Measurements from ENCODE around the gene IL17REL. TPM values are rescaled to one million over a fixed set of nuclear protein-coding genes. Genes with fewer than 3 reads are reported as not detected.

Gene IL17REL
- total RNA-seq, 2 experiments from 2014 or later = not detected

DNA sequence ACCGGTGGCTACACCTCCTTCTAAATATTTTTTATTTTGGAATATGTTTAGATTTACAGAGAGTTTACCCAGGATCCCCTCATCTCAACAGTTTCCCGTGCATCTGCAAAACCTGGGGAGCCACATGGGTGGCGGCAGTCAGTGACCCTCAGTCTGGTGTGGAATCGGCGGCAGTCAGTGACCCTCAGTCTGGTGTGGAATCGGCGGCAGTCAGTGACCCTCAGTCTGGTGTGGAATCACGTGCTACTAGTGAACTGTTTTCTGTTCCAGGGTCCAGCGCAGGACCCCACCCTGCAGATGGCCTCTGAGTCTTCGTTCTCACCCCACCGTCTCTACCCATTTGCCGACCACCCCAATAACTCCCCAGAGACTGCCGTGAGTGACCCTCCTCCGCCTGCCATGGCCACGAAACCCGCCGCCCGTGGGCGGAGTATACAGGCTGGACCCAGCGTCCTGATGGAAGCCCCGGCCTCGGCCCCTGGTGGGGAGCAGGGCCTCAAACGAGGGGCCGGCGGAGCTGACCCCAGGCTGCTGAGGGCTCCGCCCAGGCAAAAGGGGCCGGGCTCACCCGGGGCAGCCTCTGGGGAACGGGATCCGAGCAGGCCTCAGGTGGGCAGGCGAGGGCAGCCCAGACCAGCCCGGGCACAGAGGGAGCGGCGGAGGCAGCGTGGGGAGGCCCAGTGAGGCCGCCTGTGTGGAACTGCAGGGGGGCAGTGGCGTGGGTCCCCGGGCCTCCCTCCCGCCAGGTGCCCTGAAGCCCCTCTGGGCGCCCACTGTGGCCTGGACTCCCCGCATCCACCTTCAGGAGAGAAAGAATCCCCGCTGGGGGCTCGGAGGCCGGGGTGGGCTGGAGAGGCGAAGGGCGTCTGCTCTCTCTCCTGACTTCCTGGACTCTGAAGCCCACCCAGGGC lies 2.5 kb downstream of the IL17REL start:
- H3K27me3 Mint-ChIP-seq = peaks cover 14% of the 10 kb centered on the region
- H3K9me3 Mint-ChIP-seq = no peaks in the 10 kb centered on the region
- H3K4me3 Mint-ChIP-seq = no peak overlapping the region
- DNase-seq (no peak), ATAC-seq (ENCODE audit: low read depth) (no peak)
- peaks cover 4% of the 10 kb centered on the region for H3K4me1 Mint-ChIP-seq
- POLR2A ChIA-PET = no interaction called here
- no peak overlapping the region for H3K27ac Mint-ChIP-seq
- no peaks in the 10 kb centered on the region for H3K36me3 Mint-ChIP-seq

DNA sequence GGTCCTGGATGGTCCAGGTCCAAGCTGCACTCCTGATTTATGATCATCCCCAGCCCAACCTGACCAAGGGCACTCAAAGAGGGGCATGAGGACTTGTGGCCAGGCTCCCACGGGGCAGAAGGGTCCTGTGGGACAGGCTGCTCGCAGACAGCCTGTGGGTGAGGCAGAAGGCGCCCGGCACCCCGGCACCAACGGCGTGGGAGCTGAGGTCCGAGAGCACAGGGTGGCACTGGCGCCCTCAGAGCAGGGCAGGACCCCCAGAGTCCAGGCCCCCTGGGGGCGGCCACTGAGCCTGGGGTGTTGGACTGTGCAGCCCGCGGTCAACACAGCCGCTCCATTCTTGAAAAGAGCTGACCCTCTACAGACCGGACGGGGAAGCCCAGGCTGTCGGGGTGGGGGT lies 3.3 kb downstream of the IL17REL start:
- DNase-seq (no peak), ATAC-seq (ENCODE audit: low read depth) (no peak)
- Mint-ChIP-seq H3K36me3 (no peaks in the 10 kb centered on the region), H3K27me3 (peaks cover 14% of the 10 kb centered on the region), H3K4me3 (no peak overlapping the region), H3K27ac (no peak overlapping the region), H3K9me3 (no peaks in the 10 kb centered on the region), H3K4me1 (peaks cover 4% of the 10 kb centered on the region)
- POLR2A ChIA-PET = no interaction called here

DNA sequence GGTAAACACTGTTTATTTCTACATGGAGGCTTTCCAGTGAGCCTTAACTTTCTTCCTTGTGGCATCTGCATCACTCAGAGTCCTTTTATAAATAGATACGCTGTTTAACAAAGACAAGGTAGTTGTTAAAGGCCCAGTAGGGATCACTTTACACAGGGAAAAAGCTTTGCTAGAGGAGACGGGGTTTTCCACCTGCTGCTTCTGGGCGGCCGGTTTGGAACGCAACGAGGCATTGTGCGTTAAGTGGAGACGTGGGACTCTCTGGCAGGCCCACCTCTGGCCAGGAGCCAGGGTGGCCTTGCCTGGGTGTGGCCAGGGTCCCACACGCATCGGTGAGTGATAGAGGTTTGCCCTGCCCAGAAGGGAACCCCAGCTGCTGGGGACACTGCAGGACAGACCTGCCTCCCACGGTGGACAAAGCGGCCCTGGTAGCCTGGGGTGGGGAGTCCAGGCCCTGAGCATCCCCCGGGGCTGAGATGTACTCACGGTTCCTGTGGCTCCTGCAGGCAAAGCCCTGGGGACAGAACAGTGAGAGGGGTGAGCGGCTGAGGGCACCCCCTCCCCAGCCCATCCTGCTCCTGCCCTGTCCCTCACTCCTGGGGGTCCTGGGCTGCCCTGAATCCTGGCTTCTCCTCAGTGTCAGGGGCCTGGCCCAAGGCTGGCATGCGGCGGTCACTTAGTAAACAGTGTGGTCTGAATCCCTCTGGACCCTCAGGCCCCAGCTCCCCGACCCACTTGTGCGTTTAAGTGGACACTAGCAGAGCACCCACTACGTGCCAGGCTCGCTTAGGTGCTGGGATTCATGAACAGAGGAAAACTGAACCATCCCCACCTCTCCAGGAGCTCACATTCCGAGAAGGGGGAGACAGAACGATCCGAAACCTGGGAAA lies 4.2 kb downstream of the IL17REL start:
- peaks cover 16% of the 10 kb centered on the region for H3K27me3 Mint-ChIP-seq
- H3K4me1 Mint-ChIP-seq = peaks cover 5% of the 10 kb centered on the region
- H3K9me3 Mint-ChIP-seq = no peaks in the 10 kb centered on the region
- no peak overlapping the region for H3K27ac Mint-ChIP-seq
- ATAC-seq (ENCODE audit: low read depth) (no peak), DNase-seq (no peak)
- POLR2A ChIA-PET = no interaction called here
- no peak overlapping the region for H3K4me3 Mint-ChIP-seq
- no peaks in the 10 kb centered on the region for H3K36me3 Mint-ChIP-seq

DNA sequence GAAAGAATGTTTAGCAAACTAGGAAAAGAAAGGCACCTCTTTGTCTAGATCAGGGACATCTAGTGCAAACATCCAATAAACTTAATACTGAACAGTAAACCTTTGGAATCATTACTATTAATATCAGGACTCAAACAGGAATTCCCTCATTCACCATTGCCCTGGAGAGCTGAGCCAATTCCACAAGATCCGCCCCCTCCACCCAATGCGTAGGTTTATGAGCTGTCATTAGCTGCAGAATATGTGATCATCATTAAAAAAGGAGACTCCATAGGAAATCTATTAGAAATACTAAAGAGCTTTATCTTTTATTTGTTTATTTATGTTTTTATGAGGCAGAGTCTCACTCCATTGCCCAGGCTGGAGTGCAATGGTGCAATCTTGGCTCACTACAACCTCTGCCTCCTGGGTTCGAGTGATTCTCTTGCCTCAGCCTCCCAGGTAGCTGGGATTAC lies 5.5 kb downstream of the IL17REL start:
- POLR2A ChIA-PET = no interaction called here

DNA sequence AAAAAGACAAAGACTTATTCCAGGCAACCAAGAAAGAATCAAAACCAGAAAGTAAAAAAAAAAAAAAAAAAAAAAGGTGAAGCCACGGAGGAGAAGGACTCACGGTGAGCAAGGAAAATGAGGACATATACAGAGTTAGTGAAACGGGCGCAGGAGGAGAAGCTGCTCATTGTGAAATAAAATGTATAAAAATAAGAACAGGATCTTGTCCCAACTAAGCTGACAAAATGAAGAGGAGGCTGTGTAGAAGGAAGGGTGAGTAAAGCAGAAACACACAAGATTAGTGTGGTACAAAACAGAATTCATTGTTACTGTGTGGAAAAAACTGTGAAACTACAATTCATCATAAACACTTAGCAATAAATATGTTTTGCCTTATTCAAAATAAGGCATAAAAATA lies 7.6 kb downstream of the IL17REL start:
- H3K36me3 Mint-ChIP-seq = no peaks in the 10 kb centered on the region
- ATAC-seq (ENCODE audit: low read depth) (no peak), DNase-seq (no peak)
- H3K4me1 Mint-ChIP-seq = peaks cover 1% of the 10 kb centered on the region
- H3K27ac Mint-ChIP-seq = no peak overlapping the region
- no peaks in the 10 kb centered on the region for H3K9me3 Mint-ChIP-seq
- H3K27me3 Mint-ChIP-seq = peaks cover 6% of the 10 kb centered on the region
- POLR2A ChIA-PET = no interaction called here
- no peak overlapping the region for H3K4me3 Mint-ChIP-seq

More for the DNA sequence above, 5.5 kb downstream of the IL17REL start:
- no peaks in the 10 kb centered on the region for H3K36me3 Mint-ChIP-seq
- no peak overlapping the region for H3K4me3 Mint-ChIP-seq
- H3K4me1 Mint-ChIP-seq = peaks cover 5% of the 10 kb centered on the region
- H3K9me3 Mint-ChIP-seq = no peaks in the 10 kb centered on the region
- ATAC-seq (ENCODE audit: low read depth) = no peak
- peaks cover 16% of the 10 kb centered on the region for H3K27me3 Mint-ChIP-seq
- H3K27ac Mint-ChIP-seq = no peak overlapping the region
- DNase-seq = no peak

DNA sequence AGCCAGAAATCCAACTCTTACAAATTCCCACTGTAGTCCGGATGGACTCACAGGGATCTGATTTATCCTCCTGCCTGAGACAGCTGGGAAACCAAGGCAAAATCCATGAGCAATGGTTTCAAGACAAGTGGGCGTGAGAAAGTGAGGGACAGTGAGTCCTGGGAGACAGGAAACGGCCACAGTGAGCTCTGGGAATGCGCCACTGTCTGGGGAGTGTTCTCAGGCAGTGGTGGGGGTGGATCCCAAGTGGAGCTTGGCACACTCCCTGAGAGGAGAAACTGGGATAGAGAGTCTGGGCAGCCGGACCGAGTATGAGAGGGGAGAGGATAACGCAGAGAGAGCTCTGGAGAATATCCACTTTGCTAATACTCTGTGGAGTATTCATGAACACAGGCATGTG lies 9.8 kb downstream of the IL17REL start:
- Mint-ChIP-seq H3K4me1 (peaks cover 5% of the 10 kb centered on the region), H3K27me3 (peaks cover 2% of the 10 kb centered on the region), H3K9me3 (no peaks in the 10 kb centered on the region), H3K27ac (no peak overlapping the region), H3K36me3 (no peaks in the 10 kb centered on the region), H3K4me3 (no peak overlapping the region)
- DNase-seq (no peak), ATAC-seq (ENCODE audit: low read depth) (no peak)
- POLR2A ChIA-PET = no interaction called here

DNA sequence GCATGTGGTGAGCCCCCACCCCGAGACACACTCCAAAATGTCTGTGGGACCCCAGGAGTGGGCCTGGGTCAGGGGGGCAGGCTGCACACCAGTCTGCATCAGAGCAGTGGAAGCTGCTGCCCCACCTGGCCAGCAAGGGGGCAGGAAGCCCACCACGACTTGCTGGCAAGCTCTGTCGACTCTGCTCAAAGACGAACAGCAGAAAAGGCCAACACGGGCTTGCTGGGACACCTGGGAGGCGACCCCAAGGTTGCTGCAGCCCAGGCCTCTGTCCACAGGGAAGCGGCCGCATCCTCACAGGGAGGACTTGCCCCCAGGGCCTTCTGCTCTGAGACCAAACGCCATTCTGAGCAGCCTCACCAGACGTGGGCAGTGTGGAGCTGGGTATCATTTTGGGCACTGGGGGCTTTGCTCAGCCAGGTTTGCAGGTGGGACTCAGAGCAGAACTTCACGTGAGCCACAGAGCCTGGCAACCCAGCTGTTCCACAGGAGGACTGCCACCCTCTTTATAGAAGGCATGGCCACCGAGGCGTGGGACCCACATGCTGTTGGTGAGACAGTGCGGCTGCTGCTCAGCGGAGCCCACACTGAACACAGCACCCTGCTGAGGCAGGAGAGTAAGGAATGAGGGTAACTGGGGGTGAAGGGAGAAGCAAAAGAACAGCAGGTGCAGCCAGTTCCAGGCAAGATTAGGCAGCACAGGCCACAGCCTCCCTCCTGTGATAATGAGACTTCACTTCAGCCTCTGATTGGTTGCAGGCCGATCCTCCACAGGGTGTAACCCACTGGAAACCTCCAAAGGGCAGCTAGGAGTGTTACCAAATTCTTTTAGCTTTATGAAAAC lies 11.0 kb downstream of the IL17REL start:
- Mint-ChIP-seq H3K36me3 (no peaks in the 10 kb centered on the region), H3K27me3 (peaks cover 2% of the 10 kb centered on the region), H3K4me1 (peaks cover 5% of the 10 kb centered on the region), H3K4me3 (no peak overlapping the region), H3K27ac (no peak overlapping the region), H3K9me3 (no peaks in the 10 kb centered on the region)
- DNase-seq (no peak), ATAC-seq (ENCODE audit: low read depth) (no peak)
- POLR2A ChIA-PET = no interaction called here

DNA sequence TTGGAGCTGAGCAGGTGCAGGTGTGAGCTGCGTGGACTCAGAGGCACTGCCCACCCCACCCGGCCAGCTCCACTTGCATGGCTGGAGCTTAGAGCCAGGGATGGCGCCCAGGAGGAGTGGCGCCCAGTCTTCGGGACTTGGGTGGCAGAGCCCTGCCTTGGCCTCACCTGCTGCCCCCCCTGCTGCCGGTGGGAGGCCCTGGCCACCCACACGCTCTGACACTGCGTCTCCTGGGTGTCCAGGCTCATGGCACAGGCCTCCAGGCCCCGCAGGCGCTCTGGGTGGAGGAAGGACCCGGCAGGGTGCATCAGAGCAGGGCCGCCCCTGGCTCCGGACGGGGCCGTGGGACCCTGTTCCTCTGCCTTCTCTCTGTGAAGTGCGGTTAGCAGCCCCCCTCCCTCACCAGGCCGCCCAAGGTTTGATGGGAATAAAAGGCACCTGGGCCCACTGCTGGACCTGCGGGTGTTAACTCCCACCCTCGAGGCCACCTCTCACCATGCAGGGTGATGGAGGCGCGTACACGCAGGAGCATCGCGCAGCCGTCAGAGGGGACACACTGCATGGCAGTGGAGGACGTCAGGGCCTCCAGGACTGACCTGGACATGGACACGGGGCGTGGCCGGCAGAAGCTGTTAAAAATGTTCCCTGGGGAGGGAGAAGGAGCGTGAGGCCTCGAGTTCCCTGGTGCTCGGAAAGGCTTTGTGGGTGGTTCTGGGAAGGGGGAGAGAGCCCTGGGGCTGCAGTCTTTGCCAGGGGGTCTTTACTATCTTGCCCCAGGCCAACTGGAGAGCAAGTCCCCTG lies 11.8 kb downstream of the IL17REL start:
- DNase-seq = no peak
- H3K27ac Mint-ChIP-seq = no peak overlapping the region
- no peaks in the 10 kb centered on the region for H3K36me3 Mint-ChIP-seq
- POLR2A ChIA-PET = no interaction called here
- peaks cover 5% of the 10 kb centered on the region for H3K4me1 Mint-ChIP-seq
- no peaks in the 10 kb centered on the region for H3K9me3 Mint-ChIP-seq
- no peak for ATAC-seq (ENCODE audit: low read depth)
- H3K27me3 Mint-ChIP-seq = peaks cover 2% of the 10 kb centered on the region
- H3K4me3 Mint-ChIP-seq = no peak overlapping the region

DNA sequence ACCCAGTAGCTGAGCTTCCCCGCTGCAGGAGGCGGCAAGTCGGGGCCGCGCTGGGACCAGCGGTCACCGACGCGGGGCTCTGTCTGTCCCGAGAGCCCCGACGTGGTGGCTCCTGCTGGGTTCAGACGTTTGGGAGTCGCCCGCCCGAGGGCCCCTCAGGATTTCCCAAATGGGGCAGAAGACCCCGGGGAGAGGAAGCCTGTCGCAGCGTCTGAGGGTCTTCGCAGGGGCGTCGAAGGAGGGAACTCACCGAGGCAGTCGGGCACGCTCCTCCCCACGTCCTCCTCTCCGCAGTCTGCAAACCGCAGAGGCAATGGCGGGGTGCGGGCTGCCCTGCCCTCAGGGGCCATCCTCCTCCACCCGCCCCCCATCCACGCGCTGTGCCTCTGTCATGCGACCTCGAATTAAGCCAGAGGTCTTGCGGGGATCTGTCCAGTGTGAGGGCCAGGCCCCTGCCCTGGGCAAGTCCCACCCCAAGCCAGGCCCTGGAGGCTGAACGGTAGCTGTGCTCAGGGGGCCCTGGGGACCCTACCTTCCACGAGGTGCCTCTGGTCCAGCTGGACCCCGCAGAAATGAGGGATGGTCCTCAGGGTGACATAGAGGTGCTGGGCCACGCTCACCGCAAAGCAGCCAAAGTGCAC lies 12.5 kb downstream of the IL17REL start:
- ATAC-seq (ENCODE audit: low read depth) (no peak), DNase-seq (no peak)
- POLR2A ChIA-PET = no interaction called here
- H3K27me3 Mint-ChIP-seq = peaks cover 2% of the 10 kb centered on the region
- no peak overlapping the region for H3K4me3 Mint-ChIP-seq
- H3K4me1 Mint-ChIP-seq = peaks cover 5% of the 10 kb centered on the region
- no peaks in the 10 kb centered on the region for H3K9me3 Mint-ChIP-seq
- no peak overlapping the region for H3K27ac Mint-ChIP-seq
- H3K36me3 Mint-ChIP-seq = no peaks in the 10 kb centered on the region

DNA sequence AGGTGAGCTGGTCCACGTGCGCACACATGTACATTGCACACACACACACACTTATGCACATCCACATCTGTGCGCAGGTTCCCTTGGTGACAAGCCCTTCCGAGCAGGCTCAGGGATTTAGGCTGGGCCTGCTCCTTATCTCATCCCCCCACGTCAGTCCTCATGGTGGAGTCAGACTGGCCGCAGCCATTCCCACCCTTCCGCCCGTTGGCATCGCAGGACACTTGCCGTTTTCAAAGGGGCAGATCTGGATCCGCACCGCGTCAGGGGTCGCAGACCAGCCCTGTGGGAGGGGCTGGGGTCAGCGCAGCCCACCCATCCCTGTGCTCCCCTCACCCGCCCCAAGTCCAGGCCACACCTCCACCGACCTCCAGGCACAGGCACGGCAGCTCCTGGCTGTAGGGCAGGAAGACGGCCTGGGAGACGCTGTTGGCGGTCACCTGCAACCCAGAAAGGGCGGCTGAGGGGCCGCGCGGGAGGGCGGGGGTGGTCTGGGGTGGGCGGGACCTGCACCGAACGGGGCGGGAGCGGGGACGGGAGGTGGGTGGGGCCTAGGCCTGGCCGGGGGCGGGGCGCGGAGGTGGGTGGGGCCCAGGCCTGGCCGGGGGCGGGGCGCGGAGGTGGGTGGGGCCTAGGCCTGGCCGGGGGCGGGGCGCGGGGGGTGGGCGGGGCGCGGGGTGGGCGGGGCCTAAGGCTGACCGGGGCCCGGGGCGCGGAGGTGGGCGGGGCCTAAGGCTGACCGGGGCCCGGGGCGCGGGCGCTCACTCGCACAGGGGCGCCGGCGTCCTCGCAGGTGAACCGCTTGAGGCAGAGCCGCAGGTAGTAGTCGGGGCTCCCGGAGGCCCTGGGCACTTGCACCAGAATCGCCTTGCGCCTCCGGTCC lies 13.3 kb downstream of the IL17REL start:
- no peaks in the 10 kb centered on the region for H3K9me3 Mint-ChIP-seq
- peak; percentile 46 for DNase-seq
- peaks cover 5% of the 10 kb centered on the region for H3K4me1 Mint-ChIP-seq
- peaks cover 2% of the 10 kb centered on the region for H3K27me3 Mint-ChIP-seq
- no peak overlapping the region for H3K4me3 Mint-ChIP-seq
- H3K36me3 Mint-ChIP-seq = no peaks in the 10 kb centered on the region
- H3K27ac Mint-ChIP-seq = no peak overlapping the region
- POLR2A ChIA-PET = no interaction called here
- ATAC-seq (ENCODE audit: low read depth) = peak; percentile 11

DNA sequence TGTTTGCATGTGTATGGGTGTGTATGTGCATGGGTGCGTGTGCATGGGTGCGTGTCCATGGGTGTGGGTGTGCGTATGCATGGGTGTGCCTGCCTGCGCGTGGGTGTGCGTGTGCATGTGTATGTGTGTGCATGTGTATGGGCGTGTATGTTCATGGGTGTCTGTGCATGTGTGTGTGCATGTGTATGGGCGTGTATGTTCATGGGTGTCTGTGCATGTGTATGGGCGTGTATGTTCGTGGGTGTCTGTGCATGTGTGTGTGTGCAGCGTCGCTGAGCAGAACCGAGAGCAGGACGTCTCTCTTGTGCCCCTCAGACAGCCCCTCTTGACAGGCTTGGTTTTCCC lies 13.9 kb downstream of the IL17REL start:
- Mint-ChIP-seq H3K4me1 (peaks cover 4% of the 10 kb centered on the region), H3K4me3 (no peak overlapping the region), H3K27ac (no peak overlapping the region), H3K27me3 (peaks cover under 1% of the 10 kb centered on the region), H3K9me3 (no peaks in the 10 kb centered on the region), H3K36me3 (no peaks in the 10 kb centered on the region)
- POLR2A ChIA-PET = no interaction called here
- ATAC-seq (ENCODE audit: low read depth) = no peak
- DNase-seq = no peak

All from activated naive CD8-positive, alpha-beta T cell treated with anti-CD3 and anti-CD28 coated beads, Interleukin-2, amount 10 ng/mL, durations not matched to agents 7 days and 5 days (primary cell).